OCI-LY7 (cell line): ENCODE data around the gene NGF. TPM values are rescaled to one million over a fixed set of nuclear protein-coding genes. Genes with fewer than 3 reads are reported as not detected.

Experiments used
- BruUV-seq: library from RNA; stranded (reverse); fragments of 400-500 nt; replicated peaks from 2 replicates; lab custom pipeline; 2021; lab: Mats Ljungman, UMichigan
- CTCF ChIA-PET: fragments of 300-600 bp; sonication (Branson Sonifier 250); formaldehyde crosslinking; loops from one replicate; lab custom pipeline; 2022; ENCODE audit warnings: antibody characterized with exemption; ENCODE audit not compliant: unreplicated experiment; lab: Charles Lee
- POLR2A ChIA-PET: fragments of 300-600 bp; sonication (Branson Sonifier 250); formaldehyde crosslinking; loops from one replicate; lab custom pipeline; 2022; ENCODE audit warnings: antibody characterized with exemption; lab: Charles Lee
- DNase-seq: peaks from one replicate; pipeline ENCODE4 v3.0.0-alpha.2; 2015; ENCODE audit warnings: low spot score
- H2AFZ ChIP-seq: fragments of 200-600 bp; sonication (generic), shearing (Covaris generic); 2 replicates; pipeline ENCODE4 v1.6.1; 2014; ENCODE audit warnings: mild to moderate bottlenecking, antibody characterized with exemption, low read length, moderate library complexity
- H3K27ac ChIP-seq: fragments of 200-600 bp; sonication (generic); 2 replicates; pipeline ENCODE4 v1.5.1; 2014; ENCODE audit warnings: mixed run types, low read depth, mild to moderate bottlenecking, moderate library complexity, low read length, inconsistent platforms; ENCODE audit not compliant: poor library complexity, severe bottlenecking
- H3K36me3 ChIP-seq: fragments of 200-600 bp; sonication (generic); 2 replicates; pipeline ENCODE4 v1.6.1; 2014; ENCODE audit warnings: mild to moderate bottlenecking, antibody characterized with exemption, low read length, moderate library complexity, mixed read lengths; ENCODE audit not compliant: insufficient read depth
- H3K4me1 ChIP-seq: fragments of 200-600 bp; sonication (generic); 2 replicates; pipeline ENCODE4 v1.5.1; 2014; ENCODE audit warnings: mild to moderate bottlenecking, low read length; ENCODE audit not compliant: insufficient read depth, poor library complexity, severe bottlenecking
- H3K4me2 ChIP-seq: fragments of 200-600 bp; sonication (generic); 2 replicates; pipeline ENCODE4 v1.6.1; 2014; ENCODE audit warnings: mild to moderate bottlenecking, low read length
- H3K4me3 ChIP-seq: fragments of 200-600 bp; sonication (generic); 2 replicates; pipeline ENCODE4 v1.5.1; 2014; ENCODE audit warnings: mild to moderate bottlenecking, low read depth, low read length; ENCODE audit not compliant: poor library complexity, severe bottlenecking
- H3K79me2 ChIP-seq: fragments of 200-600 bp; sonication (generic); 2 replicates; pipeline ENCODE4 v1.6.1; 2016; ENCODE audit warnings: low read depth, mild to moderate bottlenecking, low read length, moderate library complexity, mixed read lengths; ENCODE audit not compliant: insufficient read depth
- H3K9me2 ChIP-seq: fragments of 200-600 bp; sonication (generic); 2 replicates; pipeline ENCODE4 v1.6.1; 2016; ENCODE audit warnings: mild to moderate bottlenecking, low read length, mixed read lengths; ENCODE audit not compliant: insufficient read depth
- H3K9me3 ChIP-seq: fragments of 200-600 bp; sonication (generic); 2 replicates; pipeline ENCODE4 v1.6.1; 2014; ENCODE audit warnings: mild to moderate bottlenecking, mixed run types, low read length, mixed read lengths
- H4K20me1 ChIP-seq: fragments of 200-600 bp; sonication (generic); 2 replicates; pipeline ENCODE4 v1.6.1; 2014; ENCODE audit warnings: mild to moderate bottlenecking, antibody characterized with exemption, low read length, moderate library complexity, mixed read lengths; ENCODE audit not compliant: insufficient read depth
- CTCF ChIP-seq: fragments of 200-600 bp; sonication (generic); conservative IDR thresholded peaks from 2 replicates; pipeline ENCODE4 v1.5.1; 2014; ENCODE audit warnings: mild to moderate bottlenecking, antibody characterized with exemption, low read length, moderate library complexity, mixed read lengths
- EZH2phosphoT487 ChIP-seq: fragments of 200-600 bp; sonication (generic); IDR thresholded peaks from 2 replicates; pipeline ENCODE4 v1.6.1; 2018; ENCODE audit warnings: low read depth, borderline replicate concordance, mild to moderate bottlenecking, mixed run types, antibody characterized with exemption, low read length, moderate library complexity, mixed read lengths
- intact Hi-C: fragments of 100-400 bp; cut with micrococcal nuclease; formaldehyde crosslinking; loops from one replicate; pipeline ENCODE4 v1.10.0; 2022; ENCODE audit not compliant: unreplicated experiment
- total RNA-seq, 2 experiments: library from RNA; depleted of rRNA in 1 of 2; stranded (reverse); fragments of >200 nt in 1 of 2; shearing (Covaris generic) in 1 of 2; gene quantifications; 2 replicates each; pipeline ENCODE4 v1.2.3, GENCODE V29; 2014 to 2022

Gene NGF
- total RNA-seq, 2 experiments from 2014 or later: not detected

GRCh38 chr1:115317101-115318012 lies 20.7 kb downstream of the NGF start:
- H3K27ac ChIP-seq: no peak overlapping the region
- no peaks in the 10 kb centered on the region for H3K36me3 ChIP-seq
- no peaks in the 10 kb centered on the region for H3K79me2 ChIP-seq
- no peaks in the 10 kb centered on the region for H3K9me2 ChIP-seq
- TF ChIP-seq CTCF (no peak), EZH2phosphoT487 (no peak)
- no peak overlapping the region for H3K4me2 ChIP-seq
- H2AFZ ChIP-seq: no peak overlapping the region
- H3K4me1 ChIP-seq: peaks cover 29% of the 10 kb centered on the region
- BruUV-seq: no TSS peak
- ChIA-PET POLR2A (no interaction called here), CTCF (no interaction called here)
- H3K9me3 ChIP-seq: no peaks in the 10 kb centered on the region
- H3K4me3 ChIP-seq: no peak overlapping the region
- intact Hi-C loops: no loop called here
- H4K20me1 ChIP-seq: no peaks in the 10 kb centered on the region
- DNase-seq: no peak

- ChIA-PET POLR2A (no interaction called here), CTCF (no interaction called here)
- BruUV-seq: no TSS peak
- peak overlapping the region; percentile 35 for H3K4me2 ChIP-seq
- peaks cover 54% of the 10 kb centered on the region for H3K4me1 ChIP-seq
- H3K9me2 ChIP-seq: no peaks in the 10 kb centered on the region
- TF ChIP-seq EZH2phosphoT487 (no peak), CTCF (no peak)
- no peaks in the 10 kb centered on the region for H4K20me1 ChIP-seq
- no peak for DNase-seq
- H3K79me2 ChIP-seq: no peaks in the 10 kb centered on the region
- H3K4me3 ChIP-seq: no peak overlapping the region
- no peak overlapping the region for H3K27ac ChIP-seq
- peak overlapping the region; percentile 55 for H2AFZ ChIP-seq
- H3K9me3 ChIP-seq: no peaks in the 10 kb centered on the region
- intact Hi-C loops: no loop called here
- H3K36me3 ChIP-seq: no peaks in the 10 kb centered on the region
Observed at GRCh38 chr1:115314765-115315164, 23.3 kb downstream of the NGF start.

- DNase-seq: no peak
- Histone ChIP-seq H3K4me2 (peak overlapping the region; percentile 35), H3K9me2 (no peaks in the 10 kb centered on the region), H3K36me3 (no peaks in the 10 kb centered on the region), H3K27ac (no peak overlapping the region), H3K79me2 (no peaks in the 10 kb centered on the region), H4K20me1 (no peaks in the 10 kb centered on the region), H2AFZ (peak overlapping the region; percentile 55), H3K4me3 (no peak overlapping the region), H3K4me1 (peaks cover 54% of the 10 kb centered on the region), H3K9me3 (no peaks in the 10 kb centered on the region)
- intact Hi-C loops: no loop called here
- POLR2A ChIA-PET: interaction anchor here (0.8 to 0.9 kb wide), 2 partner anchors 12 to 143 kb away, joined by 3 to 5 read pairs; no protein-coding TSS in a partner anchor
- CTCF ChIA-PET: no interaction called here
- no peak for TF ChIP-seq CTCF
- TF ChIP-seq EZH2phosphoT487: no peak
- no TSS peak for BruUV-seq
Observed at GRCh38 chr1:115314092-115314491, 24.0 kb downstream of the NGF start.
